ENCODE data around the gene ST7L.

The ST7L gene

GRCh38 chr1:112614460-112615065 lies 4.4 kb downstream of the ST7L start:
- peak; percentile 79 for DNase-seq

DNA sequence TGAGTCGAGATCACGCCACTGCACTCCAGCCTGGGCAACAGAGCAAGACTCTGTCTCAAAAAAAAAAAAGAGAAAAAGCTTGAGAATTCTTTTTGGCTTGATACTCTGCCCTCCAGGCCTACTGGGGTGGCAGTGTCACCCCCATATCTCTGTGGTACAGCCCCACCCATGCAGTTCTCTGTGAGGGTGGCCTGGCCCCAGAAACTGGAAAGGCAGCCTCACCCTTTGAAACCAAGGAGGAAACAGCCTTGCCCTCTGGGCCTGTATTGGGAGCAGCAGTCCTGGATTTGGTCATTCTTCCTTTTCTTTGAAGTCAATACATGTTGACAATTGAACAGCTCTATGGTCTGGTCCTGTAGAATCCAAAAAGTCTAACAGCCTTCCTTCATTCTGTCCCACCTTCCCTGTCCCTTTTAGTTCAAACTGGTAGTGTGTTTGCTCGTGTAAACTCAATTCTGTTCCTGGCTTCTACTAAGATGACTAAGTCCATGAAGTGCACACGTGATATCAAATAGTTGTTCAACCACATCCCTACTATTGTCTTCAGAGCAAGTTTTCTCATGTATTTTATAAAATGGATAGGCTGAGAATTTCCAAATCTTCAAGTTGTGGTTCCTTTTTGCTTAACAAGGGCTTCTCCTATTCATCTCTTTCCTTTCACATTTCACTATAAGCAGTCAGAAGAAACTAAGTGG lies 13.2 kb downstream of the ST7L start:
- no peak for DNase-seq

DNA sequence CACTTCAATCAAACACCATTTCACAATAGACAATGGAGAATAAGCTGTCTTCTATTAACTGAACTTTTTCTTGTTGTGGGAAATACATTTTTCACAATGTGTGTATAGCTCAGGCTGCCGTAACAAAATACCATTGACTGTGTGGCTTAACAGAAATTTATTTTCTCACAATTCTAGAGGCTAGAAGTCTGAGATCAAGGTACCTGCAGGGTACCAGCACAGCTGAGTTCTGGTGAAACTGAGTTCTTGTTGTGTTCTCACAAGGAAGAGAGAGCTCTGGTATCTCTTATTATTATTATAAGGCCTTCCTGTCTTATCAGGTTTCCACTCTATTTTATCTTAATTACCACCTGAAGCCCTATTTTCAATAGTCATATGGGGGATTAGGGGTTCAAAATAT lies 15.4 kb downstream of the ST7L start:
- no peak for DNase-seq

- DNase-seq = no peak
Measured at GRCh38 chr1:112603012-112603411, 15.9 kb downstream of the ST7L start.

DNA sequence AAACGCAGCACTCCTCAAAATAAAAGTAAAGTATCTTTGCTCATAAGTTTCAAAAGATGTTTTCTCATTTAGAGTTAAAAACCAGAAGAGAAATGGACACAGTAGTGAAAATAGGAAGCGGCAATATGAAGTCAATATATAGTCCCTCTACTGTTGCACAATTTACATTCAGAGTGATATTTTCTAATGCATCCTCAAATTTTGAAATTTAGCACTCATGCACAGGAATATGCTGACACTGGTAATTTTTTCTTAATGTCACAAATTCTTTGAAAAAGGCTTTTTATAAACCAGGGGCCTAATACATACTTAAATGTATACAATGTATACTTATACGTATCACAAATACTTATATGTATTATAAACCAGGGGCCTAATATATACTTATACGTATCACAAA lies 19.5 kb downstream of the ST7L start:
- no peak for DNase-seq

DNA sequence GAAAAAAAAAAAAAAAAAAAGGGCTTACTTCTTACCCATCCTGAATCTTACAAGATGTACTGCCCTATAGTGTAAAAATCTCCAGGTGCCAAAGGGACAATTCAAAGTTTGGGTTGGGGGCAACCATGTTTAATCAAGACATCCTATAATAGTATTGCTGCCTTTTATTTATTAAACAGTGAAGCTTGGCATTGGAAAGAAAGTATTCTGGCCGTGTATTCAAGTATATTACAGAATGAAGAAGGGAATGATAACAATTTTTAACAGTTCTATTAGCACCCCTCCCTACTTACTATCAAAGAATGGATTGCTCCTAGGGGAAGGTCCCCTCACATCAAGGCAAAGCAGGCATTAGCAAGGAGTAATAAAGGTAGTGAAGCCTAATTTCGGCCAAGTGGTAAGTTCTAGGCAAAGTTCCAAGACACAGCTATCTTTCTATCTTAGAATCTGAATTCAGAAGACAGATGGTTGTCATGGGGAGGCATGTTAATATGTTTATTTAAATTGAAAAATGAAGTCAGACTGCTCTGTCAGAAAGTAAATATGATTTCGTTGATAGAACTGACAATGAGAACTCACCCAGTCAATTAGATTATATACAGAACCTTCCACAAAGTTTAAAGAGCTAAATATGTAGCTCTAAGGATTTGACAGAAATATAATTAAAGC lies 24.6 kb downstream of the ST7L start:
- DNase-seq = no peak

GRCh38 chr1:112589766-112590165 lies 29.2 kb downstream of the ST7L start:
- DNase-seq = no peak

- DNase-seq = no peak
Measured at GRCh38 chr1:112583366-112583765, 35.6 kb downstream of the ST7L start.

- no peak for DNase-seq
Measured at GRCh38 chr1:112581586-112582192, 37.3 kb downstream of the ST7L start.

DNA sequence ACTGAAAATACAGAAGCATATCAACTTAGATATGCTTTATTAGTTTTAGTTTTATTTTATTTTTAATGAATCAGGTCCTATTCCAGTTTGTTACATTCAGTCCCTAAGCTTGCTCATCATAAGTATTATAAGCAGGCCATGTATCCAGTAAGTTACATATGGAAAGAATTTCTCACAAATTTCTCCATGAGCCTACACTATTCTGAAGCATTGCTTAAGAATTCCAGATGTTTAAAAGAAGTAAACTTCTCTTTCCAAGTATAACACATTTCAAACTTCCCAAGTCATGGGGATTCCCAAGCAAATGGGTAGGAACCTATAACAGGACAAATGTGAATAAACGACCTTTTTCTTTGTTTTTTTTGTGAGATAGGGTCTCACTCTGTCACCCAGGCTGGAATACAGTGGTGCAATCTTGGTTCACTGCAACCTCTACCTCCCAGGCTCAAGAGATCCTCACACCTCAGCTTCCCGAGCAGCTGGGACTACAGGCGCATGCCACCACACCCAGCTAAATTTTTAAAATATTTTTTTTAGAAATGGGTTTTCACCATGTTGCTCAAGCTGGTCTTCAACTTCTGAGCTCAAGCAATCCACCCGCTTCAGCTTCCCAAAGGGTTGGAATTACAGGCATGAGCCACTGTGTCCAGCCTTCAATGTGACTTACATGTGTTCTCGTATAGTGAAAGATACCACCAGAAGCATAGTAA lies 39.0 kb downstream of the ST7L start:
- DNase-seq = no peak

GRCh38 chr1:112576240-112576639 lies 42.7 kb downstream of the ST7L start:
- DNase-seq = no peak

DNA sequence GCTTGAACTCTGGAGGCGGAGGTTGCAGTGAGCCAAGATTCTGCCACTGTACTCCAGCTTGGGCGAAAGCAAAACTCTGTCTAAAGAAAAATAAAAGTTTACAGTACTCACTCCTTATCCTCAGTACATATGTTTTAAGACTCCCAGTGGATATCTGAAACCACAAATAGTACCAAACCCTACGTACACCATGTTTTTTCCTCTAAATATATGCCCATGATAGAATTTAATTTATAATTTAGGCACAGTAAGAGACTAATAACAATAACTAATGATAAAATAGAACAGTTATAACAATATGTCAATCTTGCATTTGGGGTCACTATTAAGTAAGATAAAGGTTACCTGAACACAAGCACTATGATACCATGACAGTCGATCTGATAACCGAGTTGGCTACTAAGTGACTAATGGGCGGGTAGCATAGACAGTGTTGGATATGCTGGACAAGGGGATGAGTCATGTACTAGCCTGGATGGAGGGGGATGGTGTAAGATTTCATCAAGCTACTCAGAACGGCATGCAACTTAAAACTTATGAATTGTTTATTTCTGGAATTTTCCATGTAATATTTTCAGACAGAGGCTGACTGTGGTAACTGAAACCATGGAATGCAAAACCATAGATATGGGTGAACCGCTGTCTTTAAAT lies 43.7 kb downstream of the ST7L start:
- peak; percentile 44 for DNase-seq

DNA sequence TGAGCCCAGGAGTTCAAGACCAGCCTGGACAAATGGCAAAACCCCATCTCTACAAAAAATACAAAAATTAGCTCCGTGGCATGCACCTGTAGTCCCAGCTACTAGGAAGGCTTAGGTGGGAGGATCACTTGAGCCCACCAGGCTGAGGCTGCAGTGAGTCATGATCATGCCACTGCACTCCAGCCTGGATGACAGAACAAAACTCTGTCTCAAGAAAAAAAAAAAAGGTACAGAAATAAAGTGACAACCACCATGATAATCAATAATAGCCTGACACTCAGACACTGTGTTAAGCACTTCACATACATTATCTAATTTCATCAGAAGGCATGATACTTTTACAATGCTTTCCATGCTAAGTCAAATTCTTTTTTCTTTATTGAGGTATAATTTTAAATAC lies 53.1 kb downstream of the ST7L start:
- no peak for DNase-seq

- no peak for DNase-seq
Measured at GRCh38 chr1:112564081-112564480, 54.9 kb downstream of the ST7L start.

GRCh38 chr1:112563341-112563740 lies 55.6 kb downstream of the ST7L start:
- DNase-seq = no peak

- DNase-seq = no peak
Measured at GRCh38 chr1:112558634-112559033, 60.3 kb downstream of the ST7L start.

- peak; percentile 8 for DNase-seq
Measured at GRCh38 chr1:112557385-112557784, 61.6 kb downstream of the ST7L start.

DNA sequence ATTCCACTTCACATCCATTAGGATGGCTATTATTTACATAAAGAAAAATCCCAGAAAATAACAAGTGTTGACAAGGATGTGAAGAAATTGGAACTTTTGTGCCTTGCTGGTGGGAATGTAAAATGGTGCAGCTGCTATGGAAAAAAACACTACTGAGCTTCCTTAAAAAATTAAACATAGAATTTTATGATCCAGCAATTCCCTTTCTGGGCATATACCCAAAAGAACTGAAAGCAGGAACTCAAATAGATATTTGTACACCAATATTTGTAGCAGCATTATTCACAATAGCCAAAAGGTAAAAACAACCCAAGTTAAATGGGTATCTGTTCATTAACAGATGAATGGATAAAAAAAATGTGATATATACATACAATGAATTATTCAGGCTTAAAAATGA lies 64.5 kb downstream of the ST7L start:
- DNase-seq = no peak

GRCh38 chr1:112549590-112549989 lies 69.4 kb downstream of the ST7L start:
- DNase-seq = no peak

- DNase-seq = peak; percentile 58
Measured at GRCh38 chr1:112548547-112548946, 70.4 kb downstream of the ST7L start.

DNA sequence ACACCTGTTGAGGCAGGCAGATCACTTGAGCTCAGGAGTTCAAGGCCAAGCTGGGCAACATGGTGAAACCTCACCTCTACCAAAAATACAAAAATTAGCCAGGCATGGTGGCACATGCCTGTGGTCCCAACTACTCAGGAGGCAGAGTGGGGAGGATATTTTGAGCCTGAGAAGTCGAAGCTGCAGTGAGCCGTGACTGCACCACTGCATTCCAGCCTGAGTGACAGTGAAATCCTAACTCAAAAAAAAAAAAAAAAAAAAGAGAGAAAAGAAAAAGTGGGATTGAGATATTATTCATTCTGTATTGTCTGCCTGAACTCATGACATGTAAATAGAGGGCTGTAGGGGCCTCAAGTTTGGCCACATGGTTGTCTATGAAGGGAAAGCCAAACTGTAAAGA lies 72.9 kb downstream of the ST7L start:
- no peak for DNase-seq

DNA sequence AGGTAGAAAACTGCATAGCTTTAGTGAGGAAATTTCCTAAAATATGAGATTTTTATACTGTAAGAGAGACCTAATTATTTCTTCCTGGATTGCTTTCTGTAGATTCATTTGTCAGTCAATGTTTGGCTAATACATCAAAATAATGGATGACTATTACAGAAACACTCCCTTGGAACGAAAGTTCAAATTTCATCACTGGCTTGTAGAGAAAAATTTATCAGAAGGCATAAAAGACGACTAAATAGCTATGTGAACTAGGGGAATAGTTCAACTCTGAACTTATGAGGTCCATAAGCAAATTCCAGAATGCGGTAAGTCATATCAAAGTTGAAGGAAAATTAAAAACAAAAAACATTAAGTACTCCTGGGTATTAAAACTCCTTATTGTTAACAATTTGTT lies 74.2 kb downstream of the ST7L start:
- no peak for DNase-seq
